Measurements from ENCODE around the gene LIPC.

DNA sequence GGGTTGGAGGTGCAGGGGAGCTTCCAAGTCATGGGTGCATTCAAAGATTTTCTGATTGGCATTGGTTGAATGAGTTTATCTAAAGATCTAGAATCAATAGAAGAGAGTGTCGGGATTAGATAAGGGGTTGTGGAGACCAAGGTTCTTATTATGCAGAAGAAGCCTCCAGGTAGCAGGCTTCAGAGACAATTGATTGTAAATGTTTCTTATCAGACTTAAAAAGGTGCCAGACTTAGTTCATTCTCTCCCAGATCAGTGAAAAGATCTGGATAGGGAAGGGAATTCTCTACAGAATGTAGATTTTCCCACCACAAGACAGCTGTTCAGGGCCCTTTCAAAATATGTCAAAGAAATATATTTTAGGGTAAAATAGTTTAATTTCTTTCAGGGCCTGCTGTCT, 129.5 kb downstream of the LIPC start:
- TF ChIP-seq POLR2AphosphoS5 (IDR thresholded peaks at IDR 0.05; ENCODE audit: low read depth, low read length) = no peak
- TF ChIP-seq POLR2A (IDR thresholded peaks at IDR 0.05; ENCODE audit: low read depth, low read length) = no peak

Data from GM12892 (cell line).